GM19438 (cell line): ENCODE results near the gene DLL4.

Experiments used
- ATAC-seq: cut with Tn5 transposase; IDR thresholded peaks from one replicate; pipeline ENCODE4 v1.9.1; 2021; ENCODE audit warnings: low read depth; ENCODE audit not compliant: unreplicated experiment

DLL4 gene

GRCh38 chr15:40984964-40985363 is 55.8 kb downstream of the DLL4 start:
- no peak for ATAC-seq

GRCh38 chr15:40985541-40986330 is 56.6 kb downstream of the DLL4 start:
- no peak for ATAC-seq

- ATAC-seq = no peak
Observed at GRCh38 chr15:40986820-40987219, 57.7 kb downstream of the DLL4 start.

GRCh38 chr15:40988156-40988555 is 59.0 kb downstream of the DLL4 start:
- no peak for ATAC-seq
